B cell (primary cell): ENCODE data around the gene AGT. TPM values are rescaled to one million over a fixed set of nuclear protein-coding genes. Genes with fewer than 3 reads are reported as not detected.

Experiments
- ATAC-seq: fragments of 200-7000 bp; cut with Tn5 transposase; one replicate; pipeline ENCODE4 v1.10.0; 2021; ENCODE audit warnings: low read depth, mild to moderate bottlenecking, moderate number of reproducible peaks, moderate library complexity
- CTCF ChIA-PET: fragments of 350-600 bp; sonication (Branson Sonifier 250); formaldehyde crosslinking; loops from one replicate; lab custom pipeline; 2021; ENCODE audit warnings: antibody characterized with exemption, inconsistent platforms; lab: Charles Lee
- POLR2A ChIA-PET: fragments of 350-600 bp; sonication (Branson Sonifier 250); formaldehyde crosslinking; loops from one replicate; lab custom pipeline; 2021; ENCODE audit warnings: antibody characterized with exemption; lab: Charles Lee
- DNase-seq: peaks from one replicate; pipeline ENCODE4 v3.0.0; 2013
- H2AFZ ChIP-seq: 2 replicates; pipeline ENCODE4 v1.6.1; 2012; ENCODE audit warnings: mild to moderate bottlenecking, low read depth, low read length; ENCODE audit not compliant: insufficient read depth, poor library complexity, severe bottlenecking
- H3K27ac ChIP-seq, 2 donors: 1 replicate in 1 of 2; 2 replicates in 1 of 2; pipeline ENCODE4 v1.5.1; 2012 to 2013; ENCODE audit warnings: low read length in 2 of 2, mild to moderate bottlenecking in 2 of 2, moderate library complexity in 1 of 2
- H3K27me3 ChIP-seq, 4 experiments: fragments of 200-600 bp in 1 of 4; sonication (generic) in 1 of 4; replicated peaks in 1 of 4; 1 replicate in 2 of 4; 2 replicates in 2 of 4; pipeline versions ENCODE4 v1.6.1 to v1.7.0; 2013 to 2016; ENCODE audit warnings: low read length in 3 of 4, mild to moderate bottlenecking in 2 of 4, mixed read lengths in 1 of 4, moderate library complexity in 1 of 4; ENCODE audit not compliant: insufficient read depth in 4 of 4, control insufficient read depth in 3 of 4; ENCODE audit errors: control extremely low read depth in 1 of 4
- H3K36me3 ChIP-seq, 2 experiments: replicated peaks in 1 of 2; 1 replicate in 1 of 2; 2 replicates in 1 of 2; pipeline versions ENCODE4 v1.6.1 to v1.7.1; 2013; ENCODE audit warnings: low read length in 1 of 2; ENCODE audit not compliant: insufficient read depth in 2 of 2, control insufficient read depth in 1 of 2; ENCODE audit errors: control extremely low read depth in 1 of 2, extremely low read depth in 1 of 2
- H3K4me1 ChIP-seq, 2 donors: fragments of 200-600 bp in 1 of 2; sonication (generic) in 1 of 2; 1 replicate in 1 of 2; 2 replicates in 1 of 2; pipeline versions ENCODE4 v1.5.1 to v1.6.1; 2013 to 2017; ENCODE audit warnings: low read length in 2 of 2; ENCODE audit not compliant: control insufficient read depth in 2 of 2, insufficient read depth in 2 of 2
- H3K4me2 ChIP-seq: replicated peaks from 2 replicates; pipeline ENCODE3; 2012; ENCODE audit warnings: mild to moderate bottlenecking, low read depth, low read length; ENCODE audit not compliant: poor library complexity, severe bottlenecking
- H3K4me3 ChIP-seq, 5 experiments: fragments of 200-600 bp in 1 of 5; sonication (generic) in 1 of 5; 1 replicate in 3 of 5; 2 replicates in 2 of 5; pipeline versions ENCODE4 v1.5.1 to v1.7.0; 2011 to 2016; ENCODE audit warnings: low read length in 4 of 5, mild to moderate bottlenecking in 4 of 5, low read depth in 2 of 5, control low read depth in 1 of 5, moderate library complexity in 1 of 5; ENCODE audit not compliant: insufficient read depth in 1 of 5; ENCODE audit errors: control extremely low read depth in 1 of 5, extremely low read depth in 1 of 5
- H3K79me2 ChIP-seq: fragments of 200-600 bp; sonication (generic); one replicate; pipeline ENCODE4 v1.6.0; 2016; ENCODE audit warnings: low read length; ENCODE audit not compliant: control insufficient read depth, insufficient read depth
- H3K9ac ChIP-seq: fragments of 200-600 bp; sonication (generic); 2 replicates; pipeline ENCODE4 v1.6.1; 2017; ENCODE audit warnings: mild to moderate bottlenecking, low read length, moderate library complexity
- H3K9me3 ChIP-seq, 3 donors: one replicate each; pipeline versions ENCODE4 v1.6.1 to v1.7.1; 2013; ENCODE audit warnings: low read length in 2 of 3; ENCODE audit not compliant: control insufficient read depth in 2 of 3, insufficient read depth in 1 of 3; ENCODE audit errors: control extremely low read depth in 1 of 3
- H4K20me1 ChIP-seq: 2 replicates; pipeline ENCODE4 v1.6.0; 2012; ENCODE audit warnings: mild to moderate bottlenecking, low read length; ENCODE audit not compliant: insufficient read depth, control insufficient read depth, poor library complexity, severe bottlenecking
- H3K27ac Mint-ChIP-seq: one replicate; pipeline ENCODE4 v1.8.0; 2021; ENCODE audit warnings: mixed read lengths
- H3K27me3 Mint-ChIP-seq: one replicate; pipeline ENCODE4 v1.8.0; 2021; ENCODE audit warnings: mixed read lengths
- H3K4me1 Mint-ChIP-seq: one replicate; pipeline ENCODE4 v1.8.0; 2021; ENCODE audit warnings: mixed read lengths
- H3K4me3 Mint-ChIP-seq: one replicate; pipeline ENCODE4 v1.8.0; 2021; ENCODE audit warnings: mixed read lengths
- H3K9me3 Mint-ChIP-seq: one replicate; pipeline ENCODE4 v1.8.0; 2022; ENCODE audit warnings: mixed read lengths; ENCODE audit not compliant: insufficient read depth
- EZH2 ChIP-seq: IDR thresholded peaks from 2 replicates; pipeline ENCODE4 v1.6.1; 2012; ENCODE audit warnings: borderline replicate concordance, low read depth, mild to moderate bottlenecking, moderate library complexity, low read length; ENCODE audit not compliant: insufficient read depth, poor library complexity, severe bottlenecking
- WGBS: methylation state at CpG from one replicate; pipeline ENCODE4 v1.1.5; 2013; ENCODE audit warnings: missing lambda C conversion rate; ENCODE audit not compliant: insufficient coverage; 5-methylcytosine and 5-hydroxymethylcytosine counted together
- intact Hi-C: fragments of 100-400 bp; cut with micrococcal nuclease; formaldehyde crosslinking; loops from one replicate; pipeline ENCODE4 v1.10.0; 2022
- polyA plus RNA-seq: library from polyadenylated mRNA; depleted of rRNA; stranded (reverse); fragments of >200 nt; gene quantifications from 2 replicates; pipeline ENCODE4 v1.2.3, GENCODE V29; 2012
- total RNA-seq, 2 donors: library from RNA; stranded (reverse); fragments of 120-200 nt in 1 of 2; gene quantifications; 1 replicate in 1 of 2; 2 replicates in 1 of 2; pipeline versions ENCODE4 v1.2.3 to v1.2.4, GENCODE V29; 2013 to 2022
- TF ChIP-seq, protein P1 (sequence below): fragments of 200-600 bp; IDR thresholded peaks from one replicate; pipeline ENCODE4 v1.8.0; 2022; ENCODE audit warnings: antibody characterized with exemption, mild to moderate bottlenecking

Gene AGT
- total and polyA plus RNA-seq, 2 donors (not counting 1 experiment from before 2014, with no cell fraction given), result not detected

DNA sequence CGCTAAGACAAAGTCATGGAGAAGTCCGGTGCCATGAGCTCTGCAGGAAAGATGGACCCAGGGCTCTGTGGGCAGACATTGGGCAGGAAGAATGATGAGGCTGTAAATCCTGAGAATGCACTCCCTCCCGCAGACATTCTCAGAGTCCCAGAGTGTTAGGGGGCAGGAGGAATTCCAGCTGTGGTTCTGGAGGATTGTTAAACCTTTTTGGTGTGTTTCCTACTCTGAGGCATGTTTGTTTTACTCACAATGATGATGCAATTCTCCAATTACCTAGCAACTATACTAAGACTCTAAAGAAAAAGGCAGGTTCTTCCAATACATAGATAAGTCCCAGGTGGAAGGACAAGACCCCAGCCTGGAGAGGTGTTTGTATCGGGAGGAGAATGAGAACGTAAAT lies 30.5 kb upstream of the AGT start:
- Histone ChIP-seq H3K79me2 (no peaks in the 10 kb centered on the region), H3K4me2 (no peak overlapping the region), H3K4me1 (peaks cover 6 to 16% of the 10 kb centered on the region in 2 donors), H3K4me3 (no peak overlapping the region), H3K27ac (no peak overlapping the region), H4K20me1 (no peaks in the 10 kb centered on the region), H3K36me3 (no peaks in the 10 kb centered on the region), H2AFZ (no peak overlapping the region), H3K27me3 (peaks cover 0 to 8% (median 0%) of the 10 kb centered on the region in 4 experiments), H3K9ac (no peak overlapping the region), H3K9me3 (no peaks in the 10 kb centered on the region)
- intact Hi-C loops, result no loop called here
- TF ChIP-seq, protein P1, sequence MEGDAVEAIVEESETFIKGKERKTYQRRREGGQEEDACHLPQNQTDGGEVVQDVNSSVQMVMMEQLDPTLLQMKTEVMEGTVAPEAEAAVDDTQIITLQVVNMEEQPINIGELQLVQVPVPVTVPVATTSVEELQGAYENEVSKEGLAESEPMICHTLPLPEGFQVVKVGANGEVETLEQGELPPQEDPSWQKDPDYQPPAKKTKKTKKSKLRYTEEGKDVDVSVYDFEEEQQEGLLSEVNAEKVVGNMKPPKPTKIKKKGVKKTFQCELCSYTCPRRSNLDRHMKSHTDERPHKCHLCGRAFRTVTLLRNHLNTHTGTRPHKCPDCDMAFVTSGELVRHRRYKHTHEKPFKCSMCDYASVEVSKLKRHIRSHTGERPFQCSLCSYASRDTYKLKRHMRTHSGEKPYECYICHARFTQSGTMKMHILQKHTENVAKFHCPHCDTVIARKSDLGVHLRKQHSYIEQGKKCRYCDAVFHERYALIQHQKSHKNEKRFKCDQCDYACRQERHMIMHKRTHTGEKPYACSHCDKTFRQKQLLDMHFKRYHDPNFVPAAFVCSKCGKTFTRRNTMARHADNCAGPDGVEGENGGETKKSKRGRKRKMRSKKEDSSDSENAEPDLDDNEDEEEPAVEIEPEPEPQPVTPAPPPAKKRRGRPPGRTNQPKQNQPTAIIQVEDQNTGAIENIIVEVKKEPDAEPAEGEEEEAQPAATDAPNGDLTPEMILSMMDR, result no peak
- TF ChIP-seq EZH2, result no peak
- no peak for ATAC-seq
- 86% methylated on average over 4 of the region's 5 CpGs for WGBS
- no peaks in the 10 kb centered on the region for H3K9me3 Mint-ChIP-seq
- no peak overlapping the region for H3K4me3 Mint-ChIP-seq
- no peak overlapping the region for H3K27ac Mint-ChIP-seq
- ChIA-PET CTCF (no interaction called here), POLR2A (no interaction called here)
- H3K4me1 Mint-ChIP-seq, result peaks cover 8% of the 10 kb centered on the region
- peaks cover 13% of the 10 kb centered on the region for H3K27me3 Mint-ChIP-seq
- DNase-seq, result no peak

DNA sequence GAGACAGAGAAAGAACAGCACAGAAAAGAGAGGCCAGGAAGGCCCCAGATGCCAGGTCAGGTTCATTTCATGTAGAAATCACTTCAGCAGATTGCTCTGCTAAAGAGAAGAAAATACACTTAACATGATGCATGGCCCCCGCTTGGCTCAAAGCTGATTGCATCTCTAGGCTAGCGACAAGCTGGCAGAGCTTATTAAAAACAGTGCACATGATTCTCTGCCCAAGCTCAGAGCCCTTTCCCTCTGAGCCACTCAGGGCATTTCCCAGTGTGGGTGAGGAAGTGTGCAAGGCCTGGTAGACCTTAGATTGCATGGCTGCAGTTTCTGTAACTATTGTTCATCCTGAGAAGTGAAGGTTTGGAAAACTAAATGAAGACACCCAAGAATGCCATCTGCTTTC lies 30.0 kb upstream of the AGT start:
- ChIA-PET CTCF (no interaction called here), POLR2A (no interaction called here)

More for the DNA sequence above, 30.0 kb upstream of the AGT start:
- TF ChIP-seq EZH2, result no peak
- TF ChIP-seq, protein P1, result no peak
- Histone ChIP-seq H3K27me3 (peaks cover 0 to 8% (median 0%) of the 10 kb centered on the region in 4 experiments), H3K27ac (no peak overlapping the region), H3K4me3 (no peak overlapping the region), H3K4me2 (no peak overlapping the region), H3K4me1 (peaks cover 1 to 11% of the 10 kb centered on the region in 2 donors), H4K20me1 (no peaks in the 10 kb centered on the region), H2AFZ (no peak overlapping the region), H3K9me3 (no peaks in the 10 kb centered on the region), H3K9ac (no peak overlapping the region), H3K79me2 (no peaks in the 10 kb centered on the region), H3K36me3 (no peaks in the 10 kb centered on the region)
- H3K27ac Mint-ChIP-seq, result no peak overlapping the region
- H3K4me1 Mint-ChIP-seq, result peaks cover 3% of the 10 kb centered on the region
- 93% methylated on average over 2 of the region's 2 CpGs for WGBS
- intact Hi-C loops, result no loop called here
- H3K9me3 Mint-ChIP-seq, result no peaks in the 10 kb centered on the region
- ATAC-seq (no peak), DNase-seq (no peak)
- H3K4me3 Mint-ChIP-seq, result no peak overlapping the region
- H3K27me3 Mint-ChIP-seq, result peaks cover 15% of the 10 kb centered on the region
